H1 (cell line): ENCODE measurements around the gene KBTBD3. TPM values are rescaled to one million over a fixed set of nuclear protein-coding genes. Genes with fewer than 3 reads are reported as not detected.

Experiments used
- BACH1 ChIP-seq: IDR thresholded peaks from 2 replicates; pipeline ENCODE4 v1.6.1; 2012; ENCODE audit warnings: low read length, improper control_type of control experiment
- BCL11A ChIP-seq, 2 experiments: IDR thresholded peaks; one replicate each; pipeline ENCODE4 v1.6.1; 2011; ENCODE audit warnings: low read depth in 2 of 2, low read length in 2 of 2, mild to moderate bottlenecking in 2 of 2
- CBX5 ChIP-seq: fragments of 300-800, 300-1000 bp; sonication (generic); IDR thresholded peaks from 2 replicates; pipeline ENCODE4 v1.7.1; 2016; ENCODE audit warnings: antibody characterized with exemption, low read length, low read depth
- CBX8 ChIP-seq: fragments of 300-800, 300-1000 bp; sonication (generic); IDR thresholded peaks from 2 replicates; pipeline ENCODE4 v1.7.1; 2016; ENCODE audit warnings: low read depth, low read length, borderline replicate concordance
- CHD2 ChIP-seq: IDR thresholded peaks from 2 replicates; pipeline ENCODE4 v1.6.1; 2012; ENCODE audit warnings: low read length, improper control_type of control experiment
- CREB1 ChIP-seq: IDR thresholded peaks from 2 replicates; pipeline ENCODE4 v1.6.1; 2012; ENCODE audit warnings: inconsistent platforms
- EZH2 ChIP-seq: fragments of 200-600 bp; sonication (generic); IDR thresholded peaks from 2 replicates; pipeline ENCODE4 v1.7.1; 2012; ENCODE audit warnings: low read depth, mild to moderate bottlenecking, moderate library complexity, low read length, inconsistent platforms; ENCODE audit not compliant: severe bottlenecking
- FOSL1 ChIP-seq: IDR thresholded peaks from 2 replicates; pipeline ENCODE4 v1.6.1; 2011; ENCODE audit warnings: mild to moderate bottlenecking, low read depth, low read length, moderate library complexity; ENCODE audit not compliant: insufficient read depth
- HDAC2 ChIP-seq, 2 experiments: fragments of 300-600 bp in 1 of 2; sonication (generic) in 1 of 2; IDR thresholded peaks; 2 replicates each; pipeline ENCODE4 v1.6.1; 2011 to 2012; ENCODE audit warnings: low read depth in 2 of 2, low read length in 2 of 2, mild to moderate bottlenecking in 2 of 2, moderate library complexity in 2 of 2, borderline replicate concordance in 1 of 2, inconsistent platforms in 1 of 2
- JUN ChIP-seq: IDR thresholded peaks from 2 replicates; pipeline ENCODE4 v1.6.1; 2011; ENCODE audit warnings: low read depth, mild to moderate bottlenecking, improper control_type of control experiment, low read length
- JUND ChIP-seq: IDR thresholded peaks from 2 replicates; pipeline ENCODE4 v1.6.1; 2011; ENCODE audit warnings: mild to moderate bottlenecking, improper control_type of control experiment, low read length
- NANOG ChIP-seq: IDR thresholded peaks from 2 replicates; pipeline ENCODE4 v1.6.1; 2011; ENCODE audit warnings: low read length, low read depth, mild to moderate bottlenecking, inconsistent platforms; ENCODE audit not compliant: insufficient read depth, poor library complexity, severe bottlenecking
- POLR2A ChIP-seq, 2 experiments: IDR thresholded peaks; 1 replicate in 1 of 2; 2 replicates in 1 of 2; pipeline ENCODE4 v1.6.1; 2011; ENCODE audit warnings: low read depth in 2 of 2, low read length in 2 of 2, mild to moderate bottlenecking in 2 of 2; ENCODE audit errors: control extremely low read depth in 1 of 2
- POLR2AphosphoS5 ChIP-seq: IDR thresholded peaks from 2 replicates; pipeline ENCODE4 v1.6.1; 2011; ENCODE audit warnings: low read depth, low read length
- POU5F1 ChIP-seq: IDR thresholded peaks from 2 replicates; pipeline ENCODE4 v1.6.1; 2011; ENCODE audit warnings: low read depth, mild to moderate bottlenecking, low read length, moderate library complexity
- RAD21 ChIP-seq, 2 experiments: IDR thresholded peaks in 1 of 2; conservative IDR thresholded peaks in 1 of 2; 2 replicates each; pipeline ENCODE4 v1.6.1; 2011; ENCODE audit warnings: low read depth in 2 of 2, low read length in 2 of 2, improper control_type of control experiment in 1 of 2, inconsistent platforms in 1 of 2, mild to moderate bottlenecking in 1 of 2, moderate library complexity in 1 of 2
- RNF2 ChIP-seq: fragments of 200-900, 300-1000 bp; sonication (generic); IDR thresholded peaks from 2 replicates; pipeline ENCODE4 v1.7.1; 2016; ENCODE audit warnings: borderline replicate concordance, low read depth, mild to moderate bottlenecking, antibody characterized with exemption, low read length; ENCODE audit not compliant: poor library complexity, severe bottlenecking; ENCODE audit errors: missing control alignments
- SIRT6 ChIP-seq: IDR thresholded peaks from one replicate; pipeline ENCODE4 v1.7.1; 2012; ENCODE audit warnings: low read length, inconsistent platforms
- TAF1 ChIP-seq: IDR thresholded peaks from 2 replicates; pipeline ENCODE4 v1.6.1; 2011; ENCODE audit warnings: mild to moderate bottlenecking, low read depth, low read length
- TAF7 ChIP-seq: optimal IDR thresholded peaks from 2 replicates; pipeline ENCODE3; 2011; ENCODE audit warnings: low read depth, mild to moderate bottlenecking, inconsistent platforms, low read length, moderate library complexity, borderline replicate concordance
- TBP ChIP-seq: IDR thresholded peaks from 2 replicates; pipeline ENCODE4 v1.6.1; 2011; ENCODE audit warnings: low read depth, low read length, improper control_type of control experiment
- polyA plus RNA-seq, 7 experiments: library from polyadenylated mRNA; depleted of rRNA in 3 of 7; stranded (reverse) in 5 of 7; unstranded in 2 of 7; fragments of >200 nt in 5 of 7; fragments of 200-250 nt in 2 of 7; gene quantifications; 1 replicate in 5 of 7; 2 replicates in 1 of 7; 4 replicates in 1 of 7; pipeline versions ENCODE4 v1.2.1 to v1.2.3, GENCODE V29; 2011 to 2013; ENCODE audit warnings: missing spikeins in 2 of 7, mixed read lengths in 2 of 7
- total RNA-seq: library from RNA; stranded (reverse); fragmentation: NEBNext Ultra II Directional; extraction: Animal tissue kit (Norgen Biotek cat#: 25700); gene quantifications from 2 replicates; pipeline ENCODE4 v1.2.1, GENCODE V29; 2021
- TF ChIP-seq, protein P1 (sequence below): IDR thresholded peaks from 2 replicates; pipeline ENCODE4 v1.6.1; 2012; ENCODE audit warnings: low read length, inconsistent platforms

KBTBD3 gene
- total and polyA plus RNA-seq, 2 of the 8 experiments (the other 6 are each of a cell fraction or from before 2014, with no cell fraction given), result 1.2 to 6.1 TPM

DNA sequence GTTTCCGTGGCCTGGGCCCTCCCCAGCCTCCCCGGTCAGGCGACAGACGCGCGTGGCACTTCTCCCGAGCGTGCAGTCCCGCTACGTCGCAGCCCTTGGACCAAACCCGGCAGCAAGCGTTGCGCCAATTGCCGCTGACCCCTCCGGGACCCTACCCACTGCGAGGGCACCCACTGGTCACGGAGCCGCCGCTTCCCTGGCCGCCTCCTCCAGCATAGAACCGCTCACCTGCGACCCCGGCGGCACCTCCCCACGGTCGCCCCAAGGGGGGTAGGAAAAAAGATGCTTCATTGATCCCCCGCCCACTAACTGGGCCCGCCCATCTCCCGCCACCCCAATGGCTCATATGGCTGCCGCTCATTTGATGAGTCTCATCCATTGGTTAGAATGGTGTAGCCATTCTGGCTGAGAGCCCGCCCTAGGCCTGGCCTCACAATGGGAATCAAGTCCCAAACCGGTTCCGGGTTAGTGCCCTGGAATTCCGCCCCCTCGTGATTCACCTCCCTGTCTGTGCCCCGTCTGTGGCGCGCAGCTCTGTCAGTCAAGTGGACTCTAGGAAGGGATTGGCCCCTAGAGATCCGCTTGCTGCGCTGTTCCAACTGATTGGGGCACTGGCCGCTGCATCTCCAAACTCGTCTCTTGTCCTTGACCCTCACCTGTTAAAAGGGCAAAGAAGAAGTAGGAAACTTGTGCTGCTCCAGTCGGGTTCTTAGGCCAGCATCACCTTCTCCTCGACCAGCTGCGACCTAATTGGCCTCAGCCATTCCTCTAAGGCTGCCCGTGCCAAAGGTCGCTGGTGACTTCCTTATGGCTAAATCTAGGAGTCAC lies 55.0 kb downstream of the KBTBD3 start, which contains the start of gene MSANTD4 (continued):
- TF ChIP-seq TAF1 (peak; percentile 73; the same call in 1 of the 2 replicates), BCL11A (IDR thresholded peaks at IDR 0.05; ENCODE audit: low read depth in 2 of 2, low read length in 2 of 2) (no peak), POU5F1 (no peak), CBX8 (no peak), NANOG (no peak), POLR2A (IDR thresholded peaks at IDR 0.05; ENCODE audit: control extremely low read depth in 1 of 2, low read depth in 2 of 2, low read length in 2 of 2) (peak in 1 of 2 experiments; percentile 68; a peak in 2 of 3 replicates), CREB1 (peak; percentile 67), POLR2AphosphoS5 (peak; percentile 59), CBX5 (no peak), HDAC2 (IDR thresholded peaks at IDR 0.05; ENCODE audit: borderline replicate concordance in 1 of 2, low read depth in 2 of 2, low read length in 2 of 2) (no peak; a peak in 2 of 4 replicates), FOSL1 (no peak), RAD21 (IDR thresholded peaks at IDR 0.05 in 1 of 2, conservative IDR thresholded peaks at IDR 0.05 in 1 of 2; ENCODE audit: low read depth in 2 of 2, low read length in 2 of 2) (no peak), JUND (peak; percentile 85), CHD2 (peak; percentile 92), SIRT6 (no peak), BACH1 (peak; percentile 45; the same call in 1 of the 2 replicates), RNF2 (no peak), JUN (0 out of 2 replicates have a peak, but pooled peaks have one; percentile 17), EZH2 (no peak), TAF7 (peak; percentile 51), TBP (peak; percentile 65)
- TF ChIP-seq, protein P1, sequence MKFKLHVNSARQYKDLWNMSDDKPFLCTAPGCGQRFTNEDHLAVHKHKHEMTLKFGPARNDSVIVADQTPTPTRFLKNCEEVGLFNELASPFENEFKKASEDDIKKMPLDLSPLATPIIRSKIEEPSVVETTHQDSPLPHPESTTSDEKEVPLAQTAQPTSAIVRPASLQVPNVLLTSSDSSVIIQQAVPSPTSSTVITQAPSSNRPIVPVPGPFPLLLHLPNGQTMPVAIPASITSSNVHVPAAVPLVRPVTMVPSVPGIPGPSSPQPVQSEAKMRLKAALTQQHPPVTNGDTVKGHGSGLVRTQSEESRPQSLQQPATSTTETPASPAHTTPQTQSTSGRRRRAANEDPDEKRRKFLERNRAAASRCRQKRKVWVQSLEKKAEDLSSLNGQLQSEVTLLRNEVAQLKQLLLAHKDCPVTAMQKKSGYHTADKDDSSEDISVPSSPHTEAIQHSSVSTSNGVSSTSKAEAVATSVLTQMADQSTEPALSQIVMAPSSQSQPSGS, result no peak
